Measurements from ENCODE around the gene DENND1C. TPM values are rescaled to one million over a fixed set of nuclear protein-coding genes. Genes with fewer than 3 reads are reported as not detected.

DENND1C gene
- polyA plus RNA-seq, 2 of the 4 experiments (the other 2 are of a cell fraction): 0.30 to 0.32 TPM

DNA sequence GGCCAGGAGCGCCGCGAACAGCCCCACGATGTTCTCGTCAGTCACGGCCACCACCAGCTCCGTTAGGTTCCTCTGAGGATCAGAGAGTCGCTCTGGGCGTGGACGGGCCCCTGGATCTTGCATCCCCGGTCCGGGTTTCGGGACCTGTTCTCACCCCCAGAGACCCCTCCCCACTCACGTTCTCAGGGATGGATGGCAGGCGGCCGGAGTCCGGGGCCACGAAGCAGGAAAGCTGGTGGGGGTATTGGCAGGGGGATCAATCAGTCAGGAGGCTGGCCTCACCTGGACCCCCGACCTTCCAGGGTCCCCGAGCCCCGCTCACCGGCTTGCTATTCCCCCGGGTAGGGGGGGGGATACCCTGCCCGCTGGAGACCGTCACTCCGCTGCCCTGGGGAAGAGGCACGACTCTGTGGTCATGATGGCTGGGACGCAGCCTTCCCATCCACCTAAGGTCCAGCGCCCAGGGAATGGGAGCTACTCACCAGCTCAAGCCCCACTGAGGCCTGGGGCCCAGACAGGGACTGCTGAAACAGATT lies 4.6 kb downstream of the DENND1C start:
- no CpG with 5 or more reads among the region's 29 CpGs for WGBS (ENCODE audit: missing lambda C conversion rate)
- H3K9me3 ChIP-seq: no peaks in the 10 kb centered on the region
- peak in 1 of 2 experiments; percentile 31; a peak in 1 of 6 replicates for ATAC-seq
- no peak for DNase-seq (ENCODE audit: low read depth in 1 of 2, low spot score in 1 of 2)
- peak overlapping the region; percentile 90 for H3K4me2 ChIP-seq
- TF ChIP-seq MYC (IDR thresholded peaks at IDR 0.05; ENCODE audit: borderline replicate concordance, low read length) (no peak), SREBF2 (IDR thresholded peaks at IDR 0.05) (no peak), SMC3 (IDR thresholded peaks at IDR 0.05) (no peak), NFE2L2 (conservative IDR thresholded peaks at IDR 0.05; ENCODE audit: low read length) (no peak), KDM1A (IDR thresholded peaks at IDR 0.05; ENCODE audit: low read depth) (no peak), HES2 (IDR thresholded peaks at IDR 0.05) (no peak), FOXS1 (CRISPR knock-in tag; IDR thresholded peaks at IDR 0.05) (no peak), RARB (CRISPR knock-in tag; IDR thresholded peaks at IDR 0.05) (no peak), CBX8 (IDR thresholded peaks at IDR 0.05) (no peak), ZC3H11A (IDR thresholded peaks at IDR 0.05) (no peak), CHD2 (IDR thresholded peaks at IDR 0.05; ENCODE audit: low read length, partially characterized antibody) (no peak), CBX2 (IDR thresholded peaks at IDR 0.05; ENCODE audit: borderline replicate concordance, low read depth) (no peak), HDAC2 (IDR thresholded peaks at IDR 0.05) (no peak), KDM5A (IDR thresholded peaks at IDR 0.05) (no peak), HOXA7 (CRISPR knock-in tag; IDR thresholded peaks at IDR 0.05) (no peak), ZNF302 (CRISPR knock-in tag; IDR thresholded peaks at IDR 0.05) (no peak), PBX3 (IDR thresholded peaks at IDR 0.05) (no peak)
- peak overlapping the region; percentile 44 for H3K4me3 ChIP-seq
- no peak for FAIRE-seq
- CTCF ChIA-PET: interaction anchor here (1.0 kb wide), 1 partner anchor 105 kb away, joined by 5 read pairs; no protein-coding TSS in a partner anchor
- POLR2A ChIA-PET: interaction anchor here (0.9 to 1.4 kb wide), 2 partner anchors 54 to 83 kb away, joined by 3 to 5 read pairs; partner anchors contain the start of gene TNFSF9
- peaks cover 4% of the 10 kb centered on the region; the same call in 1 of the 3 replicates for H3K4me1 ChIP-seq
- peak overlapping the region; percentile 8 to 77; a peak in 3 of 6 replicates for H3K27ac ChIP-seq

GRCh38 chr19:6476155-6476895 lies 5.3 kb downstream of the DENND1C start:
- Histone ChIP-seq H3K27ac (peak overlapping the region; percentile 50 to 77; a peak in 4 of 6 replicates), H3K4me1 (peaks cover 4% of the 10 kb centered on the region; the same call in 1 of the 3 replicates), H3K4me2 (peak overlapping the region; percentile 90), H3K9me3 (no peaks in the 10 kb centered on the region), H3K4me3 (peak overlapping the region; percentile 44)
- WGBS (ENCODE audit: missing lambda C conversion rate): 10% methylated on average over 2 of the region's 33 CpGs
- ChIA-PET POLR2A (interaction anchor here (0.6 to 1.4 kb wide), 4 partner anchors 40 to 922 kb away, joined by 3 to 5 read pairs (median 4); partner anchors contain the start of gene TNFSF9), CTCF (interaction anchor here (0.9 to 1.0 kb wide), 2 partner anchors 105 to 387 kb away, joined by 3 to 5 read pairs; no protein-coding TSS in a partner anchor)
- DNase-seq (ENCODE audit: low read depth in 1 of 2, low spot score in 1 of 2) (peak; percentile 59 to 96), FAIRE-seq (no peak), ATAC-seq (peak; percentile 78 to 89)
- TF ChIP-seq EHF (CRISPR knock-in tag; IDR thresholded peaks at IDR 0.05) (no peak), GATA3 (IDR thresholded peaks at IDR 0.05; ENCODE audit: borderline replicate concordance) (no peak), CEBPB (IDR thresholded peaks at IDR 0.05) (no peak)

GRCh38 chr19:6475321-6476108 lies 6.1 kb downstream of the DENND1C start:
- POLR2A ChIA-PET: interaction anchor here (1.1 to 1.4 kb wide), 2 partner anchors 41 to 55 kb away, joined by 5 read pairs; partner anchors contain the start of gene TNFSF9
- Histone ChIP-seq H3K4me1 (peaks cover 4% of the 10 kb centered on the region; the same call in 1 of the 3 replicates), H3K27ac (peak overlapping the region in 1 of 2 experiments; percentile 61; a peak in 2 of 6 replicates), H3K9me3 (no peaks in the 10 kb centered on the region), H3K4me2 (peak overlapping the region; percentile 90), H3K4me3 (peak overlapping the region; percentile 44)
- TF ChIP-seq JUN (IDR thresholded peaks at IDR 0.05): no peak
- no peak for TF ChIP-seq CBX2 (IDR thresholded peaks at IDR 0.05; ENCODE audit: borderline replicate concordance, low read depth)
- TF ChIP-seq ATOH8 (CRISPR knock-in tag; IDR thresholded peaks at IDR 0.05; ENCODE audit: low read depth): no peak
- TF ChIP-seq, protein P1, sequence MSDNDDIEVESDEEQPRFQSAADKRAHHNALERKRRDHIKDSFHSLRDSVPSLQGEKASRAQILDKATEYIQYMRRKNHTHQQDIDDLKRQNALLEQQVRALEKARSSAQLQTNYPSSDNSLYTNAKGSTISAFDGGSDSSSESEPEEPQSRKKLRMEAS (IDR thresholded peaks at IDR 0.05): peak; percentile 50
- no peak for TF ChIP-seq PHF8 (IDR thresholded peaks at IDR 0.05; ENCODE audit: borderline replicate concordance, low read depth)
- TF ChIP-seq FOSL2 (IDR thresholded peaks at IDR 0.05): no peak
- TF ChIP-seq FOSL2 (CRISPR knock-in tag; IDR thresholded peaks at IDR 0.05): no peak
- CTCF ChIA-PET: interaction anchor here (0.9 kb wide), 1 partner anchor 388 kb away, joined by 3 read pairs; no protein-coding TSS in a partner anchor
- FAIRE-seq (no peak), DNase-seq (ENCODE audit: low read depth in 1 of 2, low spot score in 1 of 2) (peak in 1 of 2 experiments; percentile 20), ATAC-seq (peak; percentile 26 to 31; a peak in 4 of 6 replicates)
- 27% methylated on average over 18 of the region's 52 CpGs for WGBS (ENCODE audit: missing lambda C conversion rate)

Data from A549 (cell line).